ENCODE results near the gene TAOK3.

- TF ChIP-seq ELF1 (tag; IDR thresholded peaks at IDR 0.05), result no peak
- TF ChIP-seq CTCF (IDR thresholded peaks at IDR 0.05 in 2 of 3, conservative IDR thresholded peaks at IDR 0.05 in 1 of 3; ENCODE audit: insufficient read depth in 2 of 3, low read depth in 1 of 3, low read length in 3 of 3), result no peak
- TF ChIP-seq CBX2 (IDR thresholded peaks at IDR 0.05; ENCODE audit: insufficient read depth, low read length, poor library complexity, severe bottlenecking), result no peak
- TF ChIP-seq CBX3 (IDR thresholded peaks at IDR 0.05; ENCODE audit: borderline replicate concordance in 1 of 2, low read length in 2 of 2), result no peak
- no peak for TF ChIP-seq ZNF124 (CRISPR knock-in tag; IDR thresholded peaks at IDR 0.05)
- TF ChIP-seq ATF2 (CRISPR knock-in tag; IDR thresholded peaks at IDR 0.05), result no peak
- TF ChIP-seq FOXJ2 (tag; IDR thresholded peaks at IDR 0.05), result no peak
- no peak for TF ChIP-seq ZNF165 (CRISPR knock-in tag; IDR thresholded peaks at IDR 0.05; ENCODE audit: borderline replicate concordance)
- no peak for TF ChIP-seq TBL1XR1 (IDR thresholded peaks at IDR 0.05; ENCODE audit: low read length in 2 of 2)
These were observed 263.6 kb downstream of the TAOK3 start for GRCh38 chr12:118109088-118109487.

Measured in K562 (cell line).